Effector memory CD4-positive, alpha-beta T cell (primary cell): Measurements from ENCODE around the gene PDLIM7.

Experiments
- DNase-seq, 3 donors: peaks; one replicate each; pipeline ENCODE4 v3.0.0-alpha.2; 2020
- H3K27ac ChIP-seq: 2 replicates; pipeline ENCODE4 v1.7.0; 2013; ENCODE audit warnings: mild to moderate bottlenecking, low read length, moderate library complexity; ENCODE audit not compliant: insufficient read depth, poor library complexity, severe bottlenecking
- H3K27me3 ChIP-seq: replicated peaks from 2 replicates; pipeline ENCODE4 v1.7.0; 2013; ENCODE audit warnings: mild to moderate bottlenecking, low read length; ENCODE audit not compliant: insufficient read depth, control insufficient read depth, poor library complexity, severe bottlenecking
- H3K36me3 ChIP-seq: 2 replicates; pipeline ENCODE4 v1.7.0; 2013; ENCODE audit warnings: mild to moderate bottlenecking, low read length, moderate library complexity; ENCODE audit not compliant: control insufficient read depth, insufficient read depth
- H3K4me1 ChIP-seq: 2 replicates; pipeline ENCODE4 v1.7.0; 2013; ENCODE audit warnings: low read length, mild to moderate bottlenecking; ENCODE audit not compliant: control insufficient read depth, insufficient read depth, poor library complexity, severe bottlenecking
- H3K4me3 ChIP-seq: 2 replicates; pipeline ENCODE4 v1.7.0; 2013; ENCODE audit warnings: low read length, low read depth, mild to moderate bottlenecking; ENCODE audit not compliant: insufficient read depth, poor library complexity, severe bottlenecking
- H3K9me3 ChIP-seq: 2 replicates; pipeline ENCODE4 v1.7.0; 2013; ENCODE audit warnings: mild to moderate bottlenecking, low read length, moderate library complexity; ENCODE audit not compliant: control insufficient read depth

Gene PDLIM7

DNA sequence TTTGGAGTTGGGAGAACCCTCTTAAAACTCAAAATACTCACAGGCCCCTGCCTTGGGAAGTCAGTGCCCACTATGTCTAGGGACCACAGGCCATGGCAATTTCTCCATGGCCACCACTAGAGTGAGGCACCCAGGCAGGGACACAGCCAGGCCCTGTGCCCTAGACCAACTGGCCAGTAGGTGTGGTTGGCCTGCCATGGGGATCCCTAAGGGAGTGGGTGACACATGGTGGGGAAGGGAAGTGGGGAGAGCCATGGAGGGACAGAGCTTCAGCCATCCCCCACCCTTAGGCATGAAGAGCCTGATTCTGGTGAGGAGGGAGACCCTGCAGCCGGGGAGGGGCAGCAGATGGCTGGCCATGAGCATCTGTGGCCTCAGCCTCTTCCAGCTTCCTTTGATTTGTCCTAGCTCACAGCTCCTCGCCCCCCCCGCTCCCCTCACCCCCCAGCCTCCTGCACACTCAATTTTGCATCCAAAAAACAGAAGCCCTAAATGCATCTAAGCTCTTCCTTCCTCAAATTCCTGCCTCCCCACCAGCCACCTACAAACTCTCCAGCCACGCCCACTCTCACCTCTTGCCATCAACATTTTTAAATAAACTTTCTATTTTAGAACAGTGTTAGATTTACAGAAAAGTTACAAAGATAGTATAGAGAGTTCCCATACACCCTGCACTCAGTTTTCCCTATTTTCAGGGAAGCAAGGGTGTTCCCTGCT lies 22.4 kb downstream of the PDLIM7 start:
- H3K4me3 ChIP-seq: no peak overlapping the region
- DNase-seq: no peak
- H3K36me3 ChIP-seq: no peaks in the 10 kb centered on the region
- no peak overlapping the region for H3K27ac ChIP-seq
- no peaks in the 10 kb centered on the region for H3K27me3 ChIP-seq
- no peaks in the 10 kb centered on the region for H3K9me3 ChIP-seq
- H3K4me1 ChIP-seq: peaks cover 10% of the 10 kb centered on the region

GRCh38 chr5:177474002-177474476 lies 23.4 kb downstream of the PDLIM7 start:
- Histone ChIP-seq H3K9me3 (no peaks in the 10 kb centered on the region), H3K27me3 (no peaks in the 10 kb centered on the region), H3K4me1 (peaks cover 10% of the 10 kb centered on the region), H3K27ac (no peak overlapping the region), H3K36me3 (no peaks in the 10 kb centered on the region), H3K4me3 (no peak overlapping the region)
- DNase-seq: no peak

DNA sequence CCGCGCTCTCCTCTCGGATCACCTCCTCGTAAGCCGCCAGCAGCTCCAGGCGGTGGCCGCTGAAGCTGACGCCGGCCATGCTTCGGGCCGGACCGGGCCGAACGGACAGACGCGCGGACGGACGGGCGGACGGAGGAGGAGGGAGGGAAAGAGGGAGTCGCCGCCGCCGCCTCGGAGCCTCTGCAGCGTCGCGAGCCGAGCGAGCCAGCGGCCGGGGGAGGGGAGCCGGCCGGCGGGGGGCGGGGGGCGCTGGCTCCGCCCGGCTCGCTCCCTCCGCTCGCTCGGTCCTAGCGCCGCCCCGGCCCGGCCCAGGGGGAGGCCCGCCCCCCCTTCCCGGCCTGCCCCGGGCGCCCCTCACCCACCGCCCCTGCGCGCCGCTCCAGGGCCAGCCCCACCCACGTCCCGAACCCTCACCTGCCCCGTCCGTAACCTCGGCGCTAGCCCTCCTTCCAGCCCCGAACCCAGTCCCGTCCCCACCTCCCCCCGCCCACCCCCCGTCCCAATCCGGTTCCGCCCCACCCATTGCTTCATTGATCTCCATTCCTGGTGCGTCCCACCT lies 23.9 kb downstream of the PDLIM7 start, which contains the start of gene DBN1:
DBN1 (minus strand) TSS at position 192 of the 559 bp plus-strand sequence; CDS start at position 79, 113 bp downstream.
- DNase-seq: no peak
- Histone ChIP-seq H3K27me3 (no peaks in the 10 kb centered on the region), H3K36me3 (no peaks in the 10 kb centered on the region), H3K4me1 (peaks cover 10% of the 10 kb centered on the region), H3K9me3 (no peaks in the 10 kb centered on the region), H3K27ac (no peak within 1 kb of the TSS), H3K4me3 (peak within 1 kb of the TSS; percentile 44)

DNA sequence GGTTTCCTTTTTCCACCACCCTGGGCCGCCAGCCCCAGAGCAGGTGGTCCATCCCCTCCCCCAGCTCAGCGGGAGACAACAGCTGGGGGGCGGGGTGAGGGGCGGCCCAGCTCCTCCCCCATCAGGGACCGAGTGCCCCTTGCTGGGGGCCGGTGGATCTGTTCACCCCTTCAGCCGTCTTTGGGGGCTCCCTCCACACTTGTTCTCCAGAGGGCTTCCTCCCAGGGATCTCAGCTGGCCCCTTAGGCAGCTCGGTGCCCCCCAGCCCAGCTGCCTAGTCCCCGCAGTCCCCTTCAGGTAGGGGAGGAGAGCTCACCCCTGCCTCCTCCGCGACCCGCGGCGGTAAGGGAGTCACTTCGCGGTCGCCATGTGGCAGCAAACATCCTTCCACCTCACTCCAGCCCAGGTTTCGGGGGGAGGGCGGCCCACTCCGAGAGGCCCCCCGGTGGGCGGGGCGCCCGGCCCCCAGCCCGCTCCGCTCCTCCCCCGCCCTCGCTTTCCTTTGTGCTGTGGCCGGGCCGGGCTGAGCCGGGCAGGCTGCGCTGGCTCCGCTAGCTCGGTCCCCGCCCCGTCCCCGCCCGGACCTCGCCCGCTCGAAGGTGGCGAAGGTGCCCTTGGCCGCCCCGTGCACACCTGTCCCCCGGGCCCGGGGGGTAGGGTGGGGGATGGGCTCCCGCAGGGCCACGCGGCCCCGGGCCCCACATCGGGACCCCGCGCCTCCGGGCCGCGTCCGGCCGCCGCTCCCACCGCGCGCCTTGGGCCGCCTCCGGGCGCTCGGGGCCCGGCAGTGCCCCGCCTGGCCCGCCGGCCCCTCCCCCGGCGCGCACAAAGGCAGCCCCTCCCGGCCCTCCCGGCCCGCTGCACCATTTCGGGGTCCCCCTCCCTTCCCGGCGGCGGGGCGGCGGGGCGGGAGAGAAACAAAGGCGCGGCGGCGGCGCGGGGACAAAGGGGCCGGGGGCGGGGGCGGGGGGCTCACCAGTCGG lies 24.7 kb downstream of the PDLIM7 start:
- Histone ChIP-seq H3K36me3 (no peaks in the 10 kb centered on the region), H3K27ac (no peak overlapping the region), H3K4me1 (peaks cover 10% of the 10 kb centered on the region), H3K9me3 (no peaks in the 10 kb centered on the region), H3K4me3 (peak overlapping the region; percentile 44), H3K27me3 (no peaks in the 10 kb centered on the region)
- DNase-seq: peak; percentile 25 to 28 (median 28)

- Histone ChIP-seq H3K27me3 (no peaks in the 10 kb centered on the region), H3K4me1 (peaks cover 10% of the 10 kb centered on the region), H3K4me3 (no peak overlapping the region), H3K27ac (no peak overlapping the region), H3K36me3 (no peaks in the 10 kb centered on the region), H3K9me3 (no peaks in the 10 kb centered on the region)
- DNase-seq: no peak
Observed at GRCh38 chr5:177471610-177472356, 25.6 kb downstream of the PDLIM7 start.

DNA sequence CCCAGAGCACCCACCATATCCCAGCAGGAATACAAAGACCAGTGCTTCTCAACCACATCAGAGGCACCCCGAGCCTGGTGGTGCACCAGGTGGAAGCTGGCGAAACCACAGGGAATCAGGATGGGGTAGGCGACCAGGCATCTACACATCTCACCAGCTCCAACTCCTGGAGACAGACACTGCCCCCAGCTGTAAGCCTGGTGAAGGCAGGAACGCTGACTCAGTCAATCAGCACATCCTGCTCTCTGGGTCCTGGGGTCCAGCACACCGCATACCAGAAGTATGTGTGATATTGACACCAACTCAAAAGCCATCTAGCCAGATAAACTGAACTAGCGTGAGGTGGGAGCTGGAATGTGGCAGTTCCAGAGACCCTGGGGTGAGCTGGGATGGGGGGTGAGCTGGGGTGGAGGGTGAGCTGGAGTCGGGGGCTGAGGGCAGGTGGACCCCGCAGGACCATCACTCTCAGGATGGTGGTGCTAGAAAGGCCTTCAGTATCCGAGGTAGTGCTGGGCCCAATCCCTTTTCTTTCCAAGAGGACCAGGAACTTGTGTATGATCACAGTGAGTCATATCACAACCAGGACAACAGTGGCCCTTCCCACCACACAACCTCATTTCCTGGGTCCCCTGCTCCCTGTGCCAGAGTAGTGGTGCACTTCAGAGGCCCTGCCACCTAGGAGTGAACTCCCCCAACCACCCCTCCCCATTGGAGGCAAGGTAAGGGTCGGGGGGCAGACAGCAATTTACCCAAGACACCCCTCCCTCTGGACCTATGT lies 26.5 kb downstream of the PDLIM7 start:
- no peak overlapping the region for H3K4me3 ChIP-seq
- DNase-seq: no peak
- peaks cover 10% of the 10 kb centered on the region for H3K4me1 ChIP-seq
- H3K27ac ChIP-seq: no peak overlapping the region
- H3K36me3 ChIP-seq: no peaks in the 10 kb centered on the region
- H3K9me3 ChIP-seq: no peaks in the 10 kb centered on the region
- H3K27me3 ChIP-seq: no peaks in the 10 kb centered on the region

GRCh38 chr5:177469750-177470525 lies 27.5 kb downstream of the PDLIM7 start:
- Histone ChIP-seq H3K36me3 (no peaks in the 10 kb centered on the region), H3K27me3 (no peaks in the 10 kb centered on the region), H3K4me3 (no peak overlapping the region), H3K4me1 (peaks cover 10% of the 10 kb centered on the region), H3K9me3 (no peaks in the 10 kb centered on the region), H3K27ac (no peak overlapping the region)
- no peak for DNase-seq

GRCh38 chr5:177468685-177469628 lies 28.4 kb downstream of the PDLIM7 start:
- DNase-seq: no peak
- Histone ChIP-seq H3K27ac (no peak overlapping the region), H3K9me3 (no peaks in the 10 kb centered on the region), H3K4me3 (no peak overlapping the region), H3K27me3 (no peaks in the 10 kb centered on the region), H3K36me3 (no peaks in the 10 kb centered on the region), H3K4me1 (peaks cover 10% of the 10 kb centered on the region)
